ENCODE data around the gene KANSL1. TPM values are rescaled to one million over a fixed set of nuclear protein-coding genes. Genes with fewer than 3 reads are reported as not detected.
"Not testable (repeated sequence)": the region's sequence is repeated elsewhere in the genome, so short reads cannot be mapped to it uniquely, and the experiment has no call there.

The KANSL1 gene
- total and polyA plus RNA-seq, 7 donors: 9.7 to 130 (median 70.7) TPM

DNA sequence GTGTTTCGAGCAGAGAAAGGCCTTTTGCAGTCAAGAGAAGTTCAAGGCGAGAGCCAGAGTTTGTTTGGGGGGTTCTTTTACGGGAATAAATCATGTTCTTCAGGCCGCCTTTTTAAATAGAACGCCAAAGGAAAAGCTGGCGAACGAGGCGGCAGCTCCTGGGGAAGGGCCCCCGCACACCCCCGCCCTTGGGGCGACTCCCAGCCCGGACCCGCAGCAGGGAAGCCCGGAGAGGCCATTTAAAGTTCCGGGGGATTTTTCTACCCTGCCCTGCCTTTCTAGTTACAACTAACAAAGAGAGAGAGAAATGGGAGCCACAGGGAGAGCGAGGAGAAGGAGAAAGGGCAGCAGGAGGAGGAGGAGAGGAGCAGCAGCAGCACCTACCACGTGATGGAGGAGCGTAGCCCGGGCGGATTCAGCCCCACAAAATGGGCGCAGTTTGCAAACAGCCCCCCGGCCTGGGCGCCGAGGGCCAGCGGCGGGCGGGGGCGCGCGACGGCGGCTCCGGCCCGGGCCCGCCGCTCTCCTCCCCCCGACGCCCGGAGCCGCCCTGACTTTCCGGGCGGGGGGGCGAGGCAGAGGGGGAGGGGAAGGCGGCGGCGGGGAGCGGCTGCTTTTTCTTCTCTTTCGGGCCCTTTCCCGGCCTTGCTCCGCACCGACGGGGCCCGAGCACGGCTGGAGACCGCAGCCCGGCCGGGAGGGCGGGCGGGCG is 634 bp downstream of the KANSL1 start:
- WGBS, 2 donors: 1% methylated on average over 59 to 60 of the region's 60 CpGs

DNA sequence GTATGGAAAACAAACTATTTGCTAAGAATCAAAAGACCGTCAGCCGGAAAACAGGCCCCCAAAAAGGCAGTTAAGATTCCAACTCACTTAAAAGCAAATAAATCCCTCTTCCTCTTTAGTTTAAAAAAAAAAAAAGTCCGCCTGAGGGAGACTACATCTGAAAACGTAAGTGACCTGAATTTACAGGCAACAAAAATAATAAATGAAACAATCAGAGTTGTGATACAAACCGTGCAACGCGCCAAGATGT is 1.1 kb downstream of the KANSL1 start:
- no peak for DNase-seq
- peaks cover 0 to 57% (median 48%) of the 10 kb centered on the region in 4 donors for H3K4me1 ChIP-seq
- peak overlapping the region; percentile 100 for H3K27ac ChIP-seq
- no peaks in the 10 kb centered on the region for H3K9me3 ChIP-seq
- intact Hi-C loops (cut with DNase I): loop anchor here (5.0 to 10.0 kb wide), 2 partner anchors 73 to 75 kb away; no protein-coding TSS in a partner anchor
- H3K4me3 ChIP-seq: peak overlapping the region; percentile 93 to 100 (median 98)
- 0% methylated on average over 7 of the region's 7 CpGs for WGBS, 2 donors
- H3K36me3 ChIP-seq: peaks cover 0 to 3% (median 0%) of the 10 kb centered on the region in 4 donors
- no peaks in the 10 kb centered on the region for H3K27me3 ChIP-seq
- TF ChIP-seq EP300 (IDR thresholded peaks at IDR 0.05) (no peak), POLR2A (IDR thresholded peaks at IDR 0.05) (no peak), POLR2AphosphoS5 (IDR thresholded peaks at IDR 0.05) (no peak)
- TF ChIP-seq, protein P1, sequence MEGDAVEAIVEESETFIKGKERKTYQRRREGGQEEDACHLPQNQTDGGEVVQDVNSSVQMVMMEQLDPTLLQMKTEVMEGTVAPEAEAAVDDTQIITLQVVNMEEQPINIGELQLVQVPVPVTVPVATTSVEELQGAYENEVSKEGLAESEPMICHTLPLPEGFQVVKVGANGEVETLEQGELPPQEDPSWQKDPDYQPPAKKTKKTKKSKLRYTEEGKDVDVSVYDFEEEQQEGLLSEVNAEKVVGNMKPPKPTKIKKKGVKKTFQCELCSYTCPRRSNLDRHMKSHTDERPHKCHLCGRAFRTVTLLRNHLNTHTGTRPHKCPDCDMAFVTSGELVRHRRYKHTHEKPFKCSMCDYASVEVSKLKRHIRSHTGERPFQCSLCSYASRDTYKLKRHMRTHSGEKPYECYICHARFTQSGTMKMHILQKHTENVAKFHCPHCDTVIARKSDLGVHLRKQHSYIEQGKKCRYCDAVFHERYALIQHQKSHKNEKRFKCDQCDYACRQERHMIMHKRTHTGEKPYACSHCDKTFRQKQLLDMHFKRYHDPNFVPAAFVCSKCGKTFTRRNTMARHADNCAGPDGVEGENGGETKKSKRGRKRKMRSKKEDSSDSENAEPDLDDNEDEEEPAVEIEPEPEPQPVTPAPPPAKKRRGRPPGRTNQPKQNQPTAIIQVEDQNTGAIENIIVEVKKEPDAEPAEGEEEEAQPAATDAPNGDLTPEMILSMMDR (IDR thresholded peaks at IDR 0.05): no peak

More for the DNA sequence above, 634 bp downstream of the KANSL1 start:
- no peak for TF ChIP-seq EP300 (IDR thresholded peaks at IDR 0.05)
- TF ChIP-seq POLR2AphosphoS5 (IDR thresholded peaks at IDR 0.05): peak in 3 of 4 donors; percentile 31 to 55 (median 45)
- DNase-seq: peak; percentile 85
- H3K27ac ChIP-seq: peak overlapping the region; percentile 100
- peaks cover 0 to 57% (median 47%) of the 10 kb centered on the region in 4 donors for H3K4me1 ChIP-seq
- H3K27me3 ChIP-seq: no peaks in the 10 kb centered on the region
- peak overlapping the region; percentile 93 to 100 (median 98) for H3K4me3 ChIP-seq
- no peaks in the 10 kb centered on the region for H3K9me3 ChIP-seq
- intact Hi-C loops (cut with DNase I): loop anchor here (1.0 to 10.0 kb wide), 3 partner anchors 72 to 148 kb away; no protein-coding TSS in a partner anchor
- peaks cover 0 to 4% (median 0%) of the 10 kb centered on the region in 4 donors for H3K36me3 ChIP-seq

DNA sequence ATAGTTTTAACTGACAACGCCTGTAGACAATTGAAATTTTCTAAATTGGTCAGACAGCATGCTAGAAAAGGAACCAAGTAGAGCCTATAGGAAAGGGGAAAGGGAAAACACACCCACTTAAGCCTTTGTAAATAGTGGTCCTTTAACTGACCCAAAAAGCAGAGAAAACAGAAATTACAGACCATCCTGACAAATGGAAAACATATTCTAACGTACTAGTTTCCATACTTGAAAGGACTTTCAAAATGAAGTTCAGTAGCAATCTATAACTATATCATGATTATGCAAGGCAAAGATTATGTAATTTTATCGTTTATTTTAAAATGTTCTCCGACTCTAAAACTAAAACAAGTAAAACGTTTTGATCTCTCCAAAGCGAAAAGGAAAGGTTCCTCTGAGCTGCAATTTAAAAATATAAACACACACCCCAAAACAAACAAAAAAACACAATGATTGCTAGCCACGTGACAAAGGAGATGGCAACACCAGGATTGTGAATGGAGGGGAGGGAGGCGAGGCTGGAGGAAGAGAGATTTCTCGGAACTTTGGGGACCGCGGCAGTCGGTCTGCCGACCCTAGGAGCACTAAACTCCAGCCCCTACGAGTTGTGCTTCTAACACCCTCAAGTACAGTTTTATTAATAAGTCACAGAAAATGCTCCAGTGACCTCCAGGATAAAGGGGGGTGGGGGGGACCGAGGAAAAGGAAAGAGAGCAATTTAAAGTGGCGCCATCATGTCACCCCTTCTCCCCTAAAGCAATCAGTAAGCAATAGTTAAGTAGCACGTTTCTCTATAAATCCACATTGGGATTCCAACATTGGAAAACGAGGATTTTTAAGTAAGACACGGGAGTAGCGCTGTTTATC is 1.7 kb downstream of the KANSL1 start:
- H3K27me3 ChIP-seq: no peaks in the 10 kb centered on the region
- whole genome bisulfite sequencing, 2 donors: 0 to 1% methylated on average over 20 of the region's 20 CpGs
- H3K27ac ChIP-seq: peak overlapping the region; percentile 100
- H3K9me3 ChIP-seq: no peaks in the 10 kb centered on the region
- TF ChIP-seq EP300 (IDR thresholded peaks at IDR 0.05): no peak
- peak in 2 of 4 donors; percentile 12 to 40 for TF ChIP-seq POLR2AphosphoS5 (IDR thresholded peaks at IDR 0.05)
- H3K36me3 ChIP-seq: no peaks in the 10 kb centered on the region
- DNase-seq: no peak
- intact Hi-C loops (cut with DNase I): loop anchor here (5.0 to 10.0 kb wide), 2 partner anchors 73 to 74 kb away; no protein-coding TSS in a partner anchor
- peak overlapping the region; percentile 93 to 100 (median 98) for H3K4me3 ChIP-seq
- peaks cover 0 to 62% (median 53%) of the 10 kb centered on the region in 4 donors for H3K4me1 ChIP-seq

DNA sequence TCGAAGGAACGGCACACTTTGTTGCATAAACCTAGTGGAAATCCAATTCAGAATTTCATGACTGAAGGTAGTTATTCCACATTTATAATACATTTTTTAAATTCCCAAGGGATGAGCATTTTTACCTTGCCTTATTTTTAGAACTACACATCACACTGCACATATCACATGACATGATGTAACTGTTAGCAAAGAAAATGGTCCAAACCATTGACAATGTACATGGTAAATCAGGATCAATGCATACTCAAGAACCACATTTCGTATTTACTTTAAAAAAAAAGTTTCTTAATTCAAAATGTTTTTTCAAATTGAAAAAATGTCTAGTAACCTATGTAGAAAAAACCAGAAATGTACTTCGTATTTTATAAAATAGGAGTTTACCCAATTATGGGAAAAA is 2.5 kb downstream of the KANSL1 start:
- Histone ChIP-seq H3K4me3 (peak overlapping the region; percentile 93 to 100 (median 98)), H3K9me3 (no peaks in the 10 kb centered on the region), H3K27ac (peak overlapping the region; percentile 100), H3K27me3 (no peaks in the 10 kb centered on the region), H3K36me3 (no peaks in the 10 kb centered on the region), H3K4me1 (peaks cover 0 to 68% (median 61%) of the 10 kb centered on the region in 4 donors)
- TF ChIP-seq POLR2AphosphoS5 (IDR thresholded peaks at IDR 0.05) (no peak), POLR2A (IDR thresholded peaks at IDR 0.05) (no peak), EP300 (IDR thresholded peaks at IDR 0.05) (no peak)
- TF ChIP-seq, protein P1 (IDR thresholded peaks at IDR 0.05): no peak
- 25 to 38% methylated on average over 4 of the region's 4 CpGs for WGBS, 2 donors
- intact Hi-C loops (cut with DNase I): loop anchor here (5.0 to 10.0 kb wide), 2 partner anchors 73 to 74 kb away; no protein-coding TSS in a partner anchor
- DNase-seq: no peak

DNA sequence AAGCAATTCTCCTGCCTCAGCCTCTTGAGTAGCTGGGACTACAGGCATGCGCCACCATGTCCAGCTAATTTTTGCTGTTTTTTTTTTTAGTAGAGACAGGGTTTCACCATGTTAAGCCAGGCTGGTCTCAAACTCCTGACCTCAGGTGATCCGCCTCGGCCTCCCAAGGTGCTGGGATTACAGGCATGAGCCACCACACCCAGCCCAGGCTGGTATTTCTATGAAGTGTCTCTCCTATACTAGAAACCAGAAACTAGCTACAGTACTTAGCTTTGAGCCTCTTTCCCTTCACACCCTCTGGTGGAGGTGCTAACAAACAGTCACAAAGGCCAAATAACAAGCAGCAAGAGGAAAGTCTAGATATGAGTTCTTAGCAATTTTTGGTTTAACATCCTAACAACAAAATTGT is 6.4 kb downstream of the KANSL1 start:
- peaks cover 0 to 91% (median 90%) of the 10 kb centered on the region in 4 donors for H3K4me1 ChIP-seq
- intact Hi-C loops (cut with DNase I); H3K4me3 ChIP-seq; H3K9me3 ChIP-seq; H3K36me3 ChIP-seq; H3K27me3 ChIP-seq; DNase-seq; H3K27ac ChIP-seq: not testable (repeated sequence)
- WGBS, 2 donors: 65 to 81% methylated on average over 3 of the region's 3 CpGs
- TF ChIP-seq, protein P1 (IDR thresholded peaks at IDR 0.05): peak in 2 of 4 experiments; percentile 23 to 27
